Measurements from ENCODE around the gene TMEM266. TPM values are rescaled to one million over a fixed set of nuclear protein-coding genes. Genes with fewer than 3 reads are reported as not detected.

TMEM266 gene
- polyA plus RNA-seq, 1 donor from 2014 or later, result 0.20 TPM

DNA sequence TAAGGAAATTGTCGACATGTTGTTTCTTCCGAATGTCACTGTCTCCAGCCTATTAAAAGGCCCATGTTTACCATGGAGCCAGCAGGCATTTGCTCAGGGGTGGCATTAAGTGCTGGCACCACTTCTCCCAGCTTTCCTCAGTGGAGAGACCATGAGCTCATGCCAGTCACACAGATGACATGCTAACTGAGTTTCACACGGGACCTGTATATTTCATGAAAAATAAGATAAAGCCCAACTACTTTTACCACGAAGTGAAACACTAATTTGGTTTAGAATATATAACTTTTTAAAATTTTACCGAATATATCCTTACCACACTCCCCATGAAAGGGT is 158.1 kb downstream of the TMEM266 start:
- no peaks in the 10 kb centered on the region for H3K27me3 Mint-ChIP-seq
- H3K9me3 Mint-ChIP-seq, result peaks cover 0 to 3% (median 1%) of the 10 kb centered on the region in 3 donors
- H3K27ac Mint-ChIP-seq, result no peak overlapping the region
- peaks cover 0 to 10% (median 1%) of the 10 kb centered on the region in 3 donors for H3K4me1 Mint-ChIP-seq
- no peak overlapping the region for H3K4me3 Mint-ChIP-seq
- H3K36me3 Mint-ChIP-seq, result peaks cover 18% of the 10 kb centered on the region

DNA sequence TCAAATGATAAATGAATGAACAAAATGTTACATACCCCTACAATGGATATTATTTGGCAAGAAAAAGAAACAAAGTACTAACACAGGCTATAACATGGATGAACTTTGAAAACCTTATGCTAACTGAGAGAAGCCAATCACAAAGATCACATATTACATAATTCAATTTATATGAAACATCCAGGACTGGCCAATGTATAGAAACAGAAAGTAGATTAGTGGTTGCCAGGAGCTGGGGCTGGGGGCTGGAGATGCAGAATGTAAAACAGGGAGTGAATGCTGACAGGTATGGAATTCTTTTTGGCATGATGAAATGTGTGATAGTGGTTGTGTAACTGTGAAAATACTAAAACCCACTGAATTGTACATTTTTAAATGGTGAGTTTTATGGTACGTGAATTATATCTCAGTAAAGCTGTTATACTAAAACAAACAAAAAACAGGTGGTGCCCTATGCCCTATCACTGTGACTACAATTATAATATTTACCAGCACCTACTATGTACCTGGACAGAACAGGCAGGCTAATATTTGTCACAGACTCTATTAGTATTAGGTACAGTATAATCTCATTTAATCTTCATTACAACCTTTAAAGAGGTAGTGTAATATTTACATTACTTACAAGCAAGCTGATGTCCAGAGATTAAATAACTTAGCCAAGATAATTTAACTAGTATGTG is 161.4 kb downstream of the TMEM266 start:
- peaks cover 17% of the 10 kb centered on the region for H3K36me3 Mint-ChIP-seq
- no peak overlapping the region for H3K27ac Mint-ChIP-seq

DNA sequence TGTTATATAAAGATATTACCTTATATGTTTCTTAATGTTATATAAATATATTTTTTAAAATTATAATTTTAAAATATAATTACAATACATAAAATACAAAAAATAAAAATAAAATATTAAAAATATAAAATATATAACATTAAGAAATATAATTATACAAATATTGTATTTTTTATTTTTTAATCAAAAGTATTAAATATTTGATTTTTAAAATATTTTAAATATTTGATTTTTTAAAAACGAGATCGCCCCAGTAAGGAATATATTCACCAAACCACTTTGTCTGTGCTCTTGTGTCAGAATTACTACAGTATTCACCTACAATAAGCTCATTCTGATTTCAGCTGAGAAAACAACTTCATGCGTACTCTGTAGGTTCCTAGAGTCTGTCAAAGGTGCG is 162.4 kb downstream of the TMEM266 start:
- Mint-ChIP-seq H3K4me1 (peaks cover 0 to 7% (median under 1%) of the 10 kb centered on the region in 3 donors), H3K36me3 (peaks cover 17% of the 10 kb centered on the region), H3K27ac (no peak overlapping the region)

More for the DNA sequence above, 161.4 kb downstream of the TMEM266 start:
- Mint-ChIP-seq H3K4me3 (no peak overlapping the region), H3K4me1 (peaks cover 0 to 7% (median 1%) of the 10 kb centered on the region in 3 donors), H3K9me3 (peaks cover 0 to 3% (median 1%) of the 10 kb centered on the region in 3 donors), H3K27me3 (no peaks in the 10 kb centered on the region)

DNA sequence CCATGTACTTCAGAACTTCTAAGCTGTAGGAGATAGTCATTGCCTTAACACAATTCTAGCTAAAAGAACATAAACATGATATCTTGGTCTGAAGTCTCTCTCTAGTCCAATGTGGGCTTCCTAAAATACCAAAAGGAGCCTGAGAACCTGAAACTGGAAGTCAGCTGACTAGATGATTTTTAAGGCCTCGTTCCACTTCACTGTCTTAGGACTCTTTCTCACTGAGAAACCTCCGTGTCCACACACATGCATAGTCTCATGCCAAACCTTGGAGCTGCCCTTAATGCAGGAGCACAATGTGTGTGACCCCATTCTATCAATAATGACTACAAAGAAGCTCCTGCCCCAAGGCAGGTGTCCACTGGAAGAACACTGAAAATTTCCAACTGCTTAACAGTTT is 163.7 kb downstream of the TMEM266 start:
- no peak overlapping the region for H3K27ac Mint-ChIP-seq
- peaks cover 0 to 6% (median 0%) of the 10 kb centered on the region in 3 donors for H3K4me1 Mint-ChIP-seq
- peaks cover 0 to 3% (median 1%) of the 10 kb centered on the region in 3 donors for H3K9me3 Mint-ChIP-seq
- peaks cover 17% of the 10 kb centered on the region for H3K36me3 Mint-ChIP-seq
- no peak overlapping the region for H3K4me3 Mint-ChIP-seq
- H3K27me3 Mint-ChIP-seq, result no peaks in the 10 kb centered on the region

More for the DNA sequence above, 162.4 kb downstream of the TMEM266 start:
- no peak overlapping the region for H3K4me3 Mint-ChIP-seq
- H3K9me3 Mint-ChIP-seq, result peaks cover 0 to 3% (median 1%) of the 10 kb centered on the region in 3 donors
- H3K27me3 Mint-ChIP-seq, result no peaks in the 10 kb centered on the region

DNA sequence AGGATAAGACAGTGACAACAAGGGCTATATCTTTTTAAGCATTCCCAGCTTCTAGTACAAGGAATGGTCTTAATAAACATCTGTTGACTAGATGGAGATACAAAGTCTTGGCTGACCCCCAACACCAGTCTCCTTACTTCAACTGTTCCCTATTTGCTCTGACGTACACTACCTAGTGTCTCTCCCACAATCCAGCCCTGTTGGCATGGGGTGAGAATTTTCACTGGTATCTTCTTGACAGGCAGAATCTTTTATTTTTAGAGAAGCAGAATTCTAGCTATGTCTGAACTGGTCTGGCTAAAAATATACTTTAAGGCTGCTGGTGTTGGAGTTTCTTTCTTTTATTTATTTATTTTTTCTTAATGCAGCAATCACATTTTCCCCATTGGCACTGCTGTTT is 169.5 kb downstream of the TMEM266 start:
- Mint-ChIP-seq H3K27ac (no peak overlapping the region), H3K36me3 (no peaks in the 10 kb centered on the region), H3K4me1 (no peaks in the 10 kb centered on the region), H3K4me3 (no peak overlapping the region), H3K27me3 (no peaks in the 10 kb centered on the region), H3K9me3 (no peaks in the 10 kb centered on the region)

DNA sequence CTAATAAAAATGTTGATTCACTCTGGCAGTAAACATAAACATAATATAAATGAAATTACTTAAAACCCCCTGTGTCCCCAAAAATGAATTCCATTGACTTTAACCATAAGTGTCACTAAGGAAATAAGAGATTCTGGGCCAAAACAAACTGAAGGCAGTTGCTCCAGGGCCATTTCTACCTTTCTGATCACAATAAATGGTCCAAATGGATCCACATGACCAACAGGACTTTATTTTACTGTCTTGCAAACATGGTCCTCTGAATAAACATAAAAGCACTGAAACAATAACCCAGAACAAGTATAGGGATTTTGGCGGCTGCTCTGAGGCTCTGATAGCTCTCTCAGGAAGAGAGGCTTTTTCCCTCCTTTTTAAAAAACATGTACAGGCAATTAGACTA is 174.1 kb downstream of the TMEM266 start:
- H3K9me3 Mint-ChIP-seq, result no peaks in the 10 kb centered on the region
- H3K36me3 Mint-ChIP-seq, result peaks cover 1% of the 10 kb centered on the region
- H3K4me1 Mint-ChIP-seq, result no peaks in the 10 kb centered on the region
- no peaks in the 10 kb centered on the region for H3K27me3 Mint-ChIP-seq
- no peak overlapping the region for H3K27ac Mint-ChIP-seq
- no peak overlapping the region for H3K4me3 Mint-ChIP-seq

DNA sequence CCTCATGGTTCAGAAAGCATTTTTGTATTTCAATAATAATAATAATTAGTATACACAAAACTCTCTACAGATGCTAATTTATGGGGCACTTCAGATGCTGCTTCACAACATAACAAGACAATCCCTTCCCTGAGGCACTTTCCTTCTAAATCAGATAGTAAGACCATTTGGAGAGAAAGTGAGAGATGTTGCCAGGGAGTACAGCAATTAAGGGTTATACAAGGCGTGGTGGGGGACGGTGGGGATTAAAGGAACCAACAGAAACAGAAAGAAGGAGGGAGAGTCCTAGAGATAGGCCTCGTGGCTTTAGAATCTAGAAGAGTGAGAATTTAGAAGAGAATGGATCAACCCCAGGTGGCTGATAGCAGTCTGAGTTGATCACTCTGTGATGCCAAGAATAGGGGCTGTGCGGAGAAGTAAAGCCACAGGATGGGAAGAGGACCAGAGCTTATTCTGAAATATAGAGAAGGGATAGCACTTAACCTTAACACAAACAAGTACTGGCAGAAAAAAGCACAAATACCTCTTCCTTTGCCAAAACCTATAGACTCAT is 174.6 kb downstream of the TMEM266 start:
- Mint-ChIP-seq H3K36me3 (peaks cover 1% of the 10 kb centered on the region), H3K4me1 (no peaks in the 10 kb centered on the region), H3K27me3 (no peaks in the 10 kb centered on the region), H3K9me3 (no peaks in the 10 kb centered on the region), H3K4me3 (no peak overlapping the region), H3K27ac (no peak overlapping the region)

DNA sequence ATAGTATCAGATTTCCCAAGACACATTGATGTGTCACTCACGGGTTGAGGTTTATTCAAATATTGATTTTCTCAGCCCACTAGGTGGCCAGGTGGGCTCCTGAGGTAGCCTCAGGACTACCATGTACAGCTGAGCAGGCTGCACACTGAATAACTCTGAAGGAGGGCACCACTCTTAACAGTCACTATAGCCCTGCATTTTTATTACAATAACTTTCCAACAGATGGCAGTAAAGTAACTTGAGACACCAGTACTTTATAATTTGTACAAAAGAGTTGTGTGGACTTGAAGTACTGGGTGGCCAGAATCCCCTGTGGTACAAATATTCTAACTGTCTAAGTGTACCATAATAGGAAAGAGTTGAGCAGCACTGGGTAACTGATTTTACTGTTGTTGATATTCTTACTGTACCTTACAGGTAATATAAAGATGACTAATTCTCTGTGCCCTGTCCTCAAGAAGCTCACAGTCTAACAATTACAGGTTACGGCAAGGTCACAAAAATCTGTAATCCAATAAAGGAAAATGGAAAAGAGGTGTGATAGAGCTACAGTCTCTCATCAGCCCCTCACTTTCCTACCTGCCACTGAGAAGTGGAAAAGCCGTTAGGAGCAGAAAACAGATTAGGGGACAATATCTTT is 175.5 kb downstream of the TMEM266 start:
- no peak overlapping the region for H3K27ac Mint-ChIP-seq

DNA sequence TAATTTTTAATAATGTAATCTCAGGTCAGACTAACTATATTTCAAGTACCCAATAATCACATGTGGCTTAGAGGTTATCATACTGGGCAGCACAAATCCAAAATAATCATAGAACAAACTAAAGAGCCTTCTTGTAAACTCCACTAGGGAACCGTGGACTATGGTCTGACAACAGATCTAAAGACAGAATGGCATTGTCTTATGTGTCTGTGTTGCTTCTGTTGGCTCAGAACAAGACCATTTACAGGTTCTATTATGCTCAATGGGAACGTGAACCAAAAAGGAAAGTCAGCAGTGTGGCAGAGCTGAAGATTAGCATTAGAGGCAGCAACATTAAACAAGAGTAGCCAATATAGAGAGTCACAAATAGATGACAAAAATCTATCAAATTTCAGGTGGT is 176.6 kb downstream of the TMEM266 start:
- Mint-ChIP-seq H3K4me3 (no peak overlapping the region), H3K27ac (no peak overlapping the region), H3K27me3 (no peaks in the 10 kb centered on the region), H3K9me3 (no peaks in the 10 kb centered on the region), H3K4me1 (no peaks in the 10 kb centered on the region), H3K36me3 (peaks cover 1% of the 10 kb centered on the region)

More for the DNA sequence above, 175.5 kb downstream of the TMEM266 start:
- Mint-ChIP-seq H3K4me3 (no peak overlapping the region), H3K4me1 (no peaks in the 10 kb centered on the region), H3K9me3 (no peaks in the 10 kb centered on the region), H3K36me3 (peaks cover 1% of the 10 kb centered on the region), H3K27me3 (no peaks in the 10 kb centered on the region)

DNA sequence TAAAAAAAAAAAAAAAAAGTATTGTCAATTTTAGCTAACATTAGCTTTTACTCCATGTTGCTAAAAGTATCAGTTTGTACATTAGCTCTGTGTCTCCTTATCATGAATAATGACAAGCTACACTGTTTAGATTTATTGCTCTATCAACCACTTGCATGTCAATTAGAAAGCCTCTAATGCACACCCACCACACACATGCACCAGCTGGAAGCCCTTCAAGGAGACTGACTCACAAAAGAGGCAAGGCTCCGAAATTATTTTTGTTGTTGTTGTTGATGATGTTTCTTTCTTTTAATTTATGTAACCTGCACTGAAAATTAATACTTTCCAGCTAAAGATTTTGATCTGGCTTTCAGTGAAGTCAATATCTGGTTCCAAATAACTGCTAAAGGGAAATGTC is 180.0 kb downstream of the TMEM266 start:
- no peak overlapping the region for H3K4me3 Mint-ChIP-seq
- no peaks in the 10 kb centered on the region for H3K9me3 Mint-ChIP-seq
- H3K27ac Mint-ChIP-seq, result no peak overlapping the region
- no peaks in the 10 kb centered on the region for H3K27me3 Mint-ChIP-seq
- H3K4me1 Mint-ChIP-seq, result peaks cover 0 to 4% (median 0%) of the 10 kb centered on the region in 3 donors
- peaks cover 11% of the 10 kb centered on the region for H3K36me3 Mint-ChIP-seq

DNA sequence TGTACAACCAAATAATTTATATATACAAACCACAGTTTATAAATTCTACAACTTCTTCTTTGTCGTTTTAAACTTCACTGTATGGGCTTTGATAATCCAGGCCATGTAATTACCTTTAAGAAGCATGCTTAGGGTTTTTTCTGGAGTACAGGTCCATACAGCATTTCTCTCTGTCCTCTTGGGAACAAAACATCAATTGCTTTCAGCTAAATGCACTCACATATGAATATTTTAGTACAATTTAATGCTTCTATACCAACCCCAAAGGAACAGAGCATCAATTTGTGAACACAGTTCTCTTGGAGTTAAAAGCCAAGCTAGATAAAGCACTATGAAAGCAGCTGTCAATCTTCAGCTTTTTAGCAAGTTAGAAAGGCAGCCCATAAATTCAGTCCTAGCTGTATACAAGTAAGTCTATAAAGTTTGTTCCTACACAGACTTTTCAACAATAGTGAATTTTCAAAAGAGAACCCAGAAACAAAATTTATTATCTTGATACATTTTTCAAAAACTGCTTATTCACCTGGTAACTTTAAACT is 185.4 kb downstream of the TMEM266 start:
- Mint-ChIP-seq H3K27me3 (no peaks in the 10 kb centered on the region), H3K36me3 (peaks cover 10% of the 10 kb centered on the region), H3K27ac (no peak overlapping the region), H3K9me3 (no peaks in the 10 kb centered on the region), H3K4me3 (no peak overlapping the region), H3K4me1 (peaks cover 0 to 4% (median 0%) of the 10 kb centered on the region in 3 donors)

DNA sequence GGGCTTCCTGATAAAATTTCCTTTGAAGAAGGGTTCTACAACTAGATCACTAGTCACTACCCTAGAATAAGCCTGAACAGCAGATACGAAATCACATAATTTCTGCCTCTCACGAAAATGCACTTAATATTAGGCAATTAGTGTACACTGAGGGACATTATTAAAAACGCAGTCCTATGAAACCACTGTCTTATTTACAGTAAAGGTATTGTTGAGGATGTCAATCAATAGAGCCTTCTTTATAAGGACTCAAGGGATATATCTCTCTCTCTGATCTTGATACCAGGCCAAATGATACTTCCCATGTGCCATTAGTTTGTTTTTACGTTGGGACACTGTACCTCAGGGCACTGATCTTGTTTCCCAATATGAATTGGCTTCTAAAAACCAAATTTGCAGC is 191.9 kb downstream of the TMEM266 start:
- no peak overlapping the region for H3K27ac Mint-ChIP-seq
- H3K4me1 Mint-ChIP-seq, result no peaks in the 10 kb centered on the region
- H3K4me3 Mint-ChIP-seq, result no peak overlapping the region
- H3K9me3 Mint-ChIP-seq, result no peaks in the 10 kb centered on the region
- no peaks in the 10 kb centered on the region for H3K27me3 Mint-ChIP-seq
- H3K36me3 Mint-ChIP-seq, result peaks cover 8% of the 10 kb centered on the region

DNA sequence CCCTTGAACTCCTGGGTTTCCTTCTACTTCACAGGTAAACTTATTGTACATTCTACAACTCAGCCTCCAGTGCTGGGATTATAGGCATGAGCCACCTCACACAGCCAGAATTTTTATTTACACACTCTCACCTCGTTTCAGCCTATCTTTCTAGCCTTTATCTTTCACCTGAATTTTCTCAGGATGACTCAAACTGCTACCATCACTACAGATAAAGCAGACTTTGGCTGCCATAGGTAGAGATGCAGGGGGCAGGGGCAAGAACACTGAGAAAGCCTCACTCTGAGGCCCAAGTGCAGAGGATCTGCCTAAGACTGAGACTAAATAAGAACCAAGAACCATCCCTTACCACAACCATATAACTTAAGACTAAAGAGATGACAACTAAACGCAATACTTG is 192.5 kb downstream of the TMEM266 start:
- no peak overlapping the region for H3K27ac Mint-ChIP-seq
- H3K27me3 Mint-ChIP-seq, result no peaks in the 10 kb centered on the region
- H3K4me1 Mint-ChIP-seq, result no peaks in the 10 kb centered on the region
- H3K9me3 Mint-ChIP-seq, result no peaks in the 10 kb centered on the region
- H3K4me3 Mint-ChIP-seq, result no peak overlapping the region
- H3K36me3 Mint-ChIP-seq, result peaks cover 8% of the 10 kb centered on the region

DNA sequence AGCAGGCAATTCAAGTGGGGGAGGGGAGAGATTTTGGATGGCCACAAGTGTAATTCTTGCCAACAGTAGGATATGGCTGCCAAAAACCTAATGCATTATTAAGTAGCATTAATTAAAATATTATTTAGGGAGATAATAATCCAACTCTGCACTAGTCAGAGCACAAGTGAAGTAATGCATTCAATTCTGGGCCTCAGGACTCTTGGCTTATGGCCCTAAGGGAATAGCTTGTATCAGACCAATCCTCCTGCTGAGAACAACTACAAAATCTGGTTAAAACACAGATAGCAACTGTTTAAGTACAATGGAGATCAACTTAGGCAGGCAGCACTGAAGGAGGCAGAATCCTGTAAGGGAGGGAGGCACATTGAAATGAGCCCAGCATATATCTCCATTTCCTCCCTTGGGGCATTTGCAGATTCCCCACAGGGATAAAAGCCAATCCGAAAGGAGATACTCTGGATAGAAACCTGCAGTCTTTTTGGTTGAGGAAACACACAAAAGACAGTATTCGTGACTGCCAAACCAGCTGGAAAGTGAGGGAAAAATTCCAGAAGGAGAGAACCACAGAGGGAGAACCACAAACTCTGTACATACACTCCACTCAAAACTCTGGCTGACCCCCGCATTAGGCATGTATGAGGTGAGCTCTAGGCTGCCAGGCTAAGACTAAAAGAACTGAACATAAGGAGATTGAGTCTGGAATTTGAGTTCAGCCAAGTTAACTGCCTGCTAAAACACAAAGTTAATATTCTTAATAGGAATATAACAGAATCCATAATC is 194.1 kb downstream of the TMEM266 start:
- Mint-ChIP-seq H3K27ac (no peak overlapping the region), H3K9me3 (no peaks in the 10 kb centered on the region), H3K36me3 (peaks cover 8% of the 10 kb centered on the region), H3K4me3 (no peak overlapping the region), H3K27me3 (no peaks in the 10 kb centered on the region), H3K4me1 (no peaks in the 10 kb centered on the region)

Data from IgD-negative memory B cell (primary cell).